Endometrial microvascular endothelial cells (primary cell): Measurements from ENCODE around the gene ZC3HAV1. TPM values are rescaled to one million over a fixed set of nuclear protein-coding genes. Genes with fewer than 3 reads are reported as not detected.
"Not testable (repeated sequence)": the region's sequence is repeated elsewhere in the genome, so short reads cannot be mapped to it uniquely, and the experiment has no call there.

ENCODE experiments used
- in situ Hi-C: cut with HindIII; loops from 2 replicates; pipeline ENCODE4 v1.10.0; 2017; ENCODE audit warnings: low sequenced_read_pairs, low pct_unique_long_range_greater_than_20kb; ENCODE audit errors: inconsistent ontology term
- total RNA-seq: library from RNA; depleted of rRNA; stranded (reverse); fragments of >200 nt; gene quantifications from one replicate; pipeline ENCODE4 v1.2.3, GENCODE V29; 2015; ENCODE audit errors: inconsistent ontology term

The ZC3HAV1 gene
- total RNA-seq, 1 donor from 2014 or later: 48.1 TPM

DNA sequence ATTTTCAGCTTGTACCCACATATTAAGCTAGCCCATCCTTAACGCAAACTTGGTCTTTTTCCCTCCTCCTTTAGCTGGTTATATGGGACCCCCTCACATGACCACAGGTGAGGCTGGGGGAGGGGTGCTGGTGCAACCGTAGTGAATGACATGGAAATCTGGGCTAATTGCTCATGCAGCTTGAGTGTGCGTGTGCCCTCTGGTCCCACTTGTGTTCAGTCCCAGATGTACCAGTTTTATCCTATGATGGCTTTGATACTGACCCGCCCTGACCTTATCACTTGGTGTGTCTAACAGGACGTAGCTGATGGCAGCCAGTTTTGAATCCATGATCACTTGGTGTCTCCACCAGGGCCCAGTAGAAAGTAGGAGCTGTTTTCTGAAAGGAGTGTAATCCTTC lies 5.1 kb upstream of the ZC3HAV1 start:
- in situ Hi-C loops: no loop called here

DNA sequence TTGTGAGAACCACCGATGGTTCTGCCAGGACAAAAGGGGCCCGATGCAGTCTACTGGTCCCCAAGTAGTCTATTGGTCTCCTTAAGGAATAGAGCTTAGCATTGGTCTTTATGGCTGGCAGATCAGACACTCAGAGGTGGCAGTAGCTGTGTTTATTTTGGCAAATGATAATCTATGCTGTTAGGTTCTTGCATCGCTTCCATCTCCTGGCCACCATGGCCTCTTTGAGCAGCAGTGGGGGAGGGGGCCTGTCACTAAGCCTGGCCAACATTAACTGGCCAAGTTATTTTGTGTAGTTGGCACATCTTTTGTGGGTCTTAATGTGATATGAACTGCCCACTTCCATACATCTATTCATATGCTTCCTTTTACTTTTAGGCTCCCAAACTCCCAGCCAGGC lies 4.5 kb upstream of the ZC3HAV1 start:
- in situ Hi-C loops: no loop called here

DNA sequence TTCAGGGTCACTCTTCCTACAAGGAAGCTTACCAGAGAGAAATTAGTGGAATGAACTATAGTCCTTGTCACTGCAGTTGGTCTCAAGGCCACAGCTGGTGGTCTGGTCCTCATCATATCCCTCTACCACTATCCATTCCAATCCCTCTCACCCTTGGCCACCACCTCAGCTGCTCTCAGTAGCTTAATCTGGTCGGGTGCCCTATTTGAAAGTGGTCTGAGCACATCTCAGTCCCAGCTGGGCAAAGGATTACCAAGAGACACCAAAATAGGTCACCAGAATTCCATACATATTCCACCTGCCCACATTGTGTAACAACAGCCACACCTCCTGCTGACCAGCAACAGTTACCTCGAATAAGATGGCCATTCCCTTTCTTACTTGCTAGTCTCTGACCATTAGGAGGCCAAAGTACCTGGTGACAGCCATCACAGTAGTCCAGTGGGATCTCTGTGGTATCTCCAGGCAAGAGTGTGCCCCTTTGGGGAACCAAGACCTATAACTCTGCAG lies 3.3 kb upstream of the ZC3HAV1 start:
- in situ Hi-C loops: no loop called here

DNA sequence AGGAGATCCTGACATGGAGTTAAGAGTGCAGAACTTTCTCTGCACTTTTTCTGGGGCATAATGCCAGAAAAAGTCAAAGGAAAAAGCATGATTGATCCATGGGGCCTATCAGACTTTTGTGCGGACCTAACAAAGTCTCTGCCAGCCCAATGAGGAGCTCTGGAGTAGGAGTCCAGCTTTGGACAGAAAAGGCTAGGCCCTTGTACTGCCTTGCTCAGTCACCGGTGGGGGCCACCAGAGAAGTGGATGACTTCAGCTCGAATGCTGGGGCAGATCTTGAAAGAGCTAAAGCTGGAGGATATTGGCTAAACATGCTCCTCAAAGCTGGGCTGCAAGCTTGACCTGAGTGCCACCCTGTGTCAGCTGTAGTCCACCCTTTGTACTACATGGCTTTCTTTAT lies 2.8 kb upstream of the ZC3HAV1 start:
- in situ Hi-C loops: no loop called here

DNA sequence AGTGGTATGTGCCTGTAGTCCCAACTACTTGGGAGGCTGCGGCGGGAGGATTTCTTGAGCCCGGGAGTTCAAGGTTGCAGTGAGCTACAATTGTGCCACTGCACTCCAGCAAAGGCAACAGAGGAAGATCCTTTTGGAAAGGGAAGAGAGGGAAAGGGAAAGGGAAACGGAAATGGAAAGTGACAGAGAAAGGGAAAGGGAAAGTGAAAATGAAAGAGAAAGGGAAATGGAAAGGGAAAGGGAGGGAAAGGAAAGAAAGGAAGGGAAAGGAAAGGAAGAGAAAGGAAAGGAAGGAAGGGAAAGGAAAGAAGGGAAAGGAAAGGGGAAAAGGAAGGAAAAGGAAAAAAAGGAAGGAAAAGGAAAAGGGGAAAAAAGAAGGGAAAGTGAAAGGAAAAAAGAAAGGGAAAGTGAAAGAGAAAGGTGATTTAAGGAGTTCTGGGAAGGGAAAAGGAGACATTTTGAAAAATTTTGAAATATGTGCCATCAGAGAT lies 2.3 kb upstream of the ZC3HAV1 start:
- in situ Hi-C loops: no loop called here

DNA sequence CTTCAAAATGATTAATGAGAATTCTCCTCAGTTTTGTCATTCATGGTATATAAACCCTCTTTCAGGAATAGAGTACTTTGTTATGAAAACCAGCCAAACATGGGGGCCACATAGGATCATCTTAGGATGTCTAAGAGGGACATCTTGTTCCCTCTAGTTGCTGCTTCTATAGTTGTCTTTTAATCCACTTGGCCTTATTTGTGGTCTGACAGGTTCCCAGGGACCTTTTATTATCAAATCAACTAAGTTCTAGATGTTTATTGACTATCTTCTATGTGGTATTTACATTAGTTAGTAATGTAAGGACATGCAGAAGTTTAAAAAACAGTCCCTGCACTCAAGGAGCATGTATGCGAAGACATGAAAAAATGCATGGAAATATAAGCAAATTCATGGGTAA lies 1.6 kb upstream of the ZC3HAV1 start:
- in situ Hi-C loops: no loop called here

DNA sequence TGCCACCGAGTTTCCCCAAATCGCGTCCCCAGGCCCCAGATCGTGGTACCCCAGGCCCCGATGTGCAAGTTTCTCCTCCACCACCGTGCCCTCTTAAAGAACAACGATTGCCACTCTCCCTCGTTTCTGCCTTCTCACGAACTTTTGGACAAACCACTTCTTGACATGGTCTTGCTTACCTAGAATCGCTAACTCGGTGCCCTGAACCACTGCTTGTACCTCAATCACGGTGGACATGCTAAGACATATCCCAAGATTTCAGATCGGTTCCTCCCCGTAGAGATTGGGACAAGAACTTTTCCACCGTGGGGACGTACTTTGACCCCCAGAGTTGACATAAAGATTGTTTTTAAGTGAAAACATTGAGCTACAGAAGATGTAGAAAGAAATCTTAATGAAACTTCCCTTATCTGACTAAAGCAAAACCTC lies 477 bp upstream of the ZC3HAV1 start:
- in situ Hi-C loops: no loop called here

DNA sequence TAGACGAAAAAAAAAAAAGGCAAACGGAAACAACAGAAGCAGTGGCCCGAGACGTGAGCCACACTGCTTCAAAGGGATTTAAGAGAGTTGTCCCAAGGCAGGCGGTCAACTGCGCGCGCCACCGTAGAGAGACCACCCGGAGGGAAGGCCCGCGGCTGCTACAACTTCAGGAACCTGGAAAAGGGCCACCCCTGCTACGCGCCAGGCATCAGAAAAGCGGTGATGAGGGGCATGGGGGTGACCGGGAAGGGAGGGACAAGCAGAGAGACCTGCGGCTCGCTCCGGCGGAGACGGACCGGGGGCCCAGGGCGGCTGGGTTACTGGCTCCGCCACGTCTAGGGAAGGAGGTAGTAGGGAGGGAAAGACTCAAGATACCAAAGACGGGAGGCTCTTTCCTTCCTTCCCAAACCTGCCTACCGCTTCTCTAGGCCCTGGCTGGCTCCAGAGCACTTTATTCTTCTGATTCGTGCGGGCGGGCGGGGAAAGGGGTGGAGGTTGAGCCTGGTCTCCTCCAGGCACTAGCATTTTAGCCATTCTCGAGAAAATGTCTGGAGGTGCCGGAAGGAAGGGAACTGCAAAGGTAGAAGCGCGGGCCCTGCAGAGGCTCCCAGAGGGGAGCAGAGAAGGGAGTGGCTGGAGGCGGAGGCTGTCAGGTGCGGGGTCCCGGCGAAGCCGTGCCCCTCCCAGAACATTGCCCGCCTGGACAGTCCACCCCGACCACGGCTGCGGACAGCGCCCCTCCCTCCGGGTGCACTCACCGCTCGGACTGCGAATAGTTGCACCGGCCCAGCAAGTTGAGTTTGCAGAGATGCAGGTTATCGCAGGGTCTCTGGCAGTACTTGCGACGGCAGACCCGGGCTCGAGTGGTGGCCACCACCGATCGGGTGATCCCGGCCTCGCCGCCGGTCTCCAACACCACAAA lies 993 bp downstream of the ZC3HAV1 start:
- in situ Hi-C loops: no loop called here

DNA sequence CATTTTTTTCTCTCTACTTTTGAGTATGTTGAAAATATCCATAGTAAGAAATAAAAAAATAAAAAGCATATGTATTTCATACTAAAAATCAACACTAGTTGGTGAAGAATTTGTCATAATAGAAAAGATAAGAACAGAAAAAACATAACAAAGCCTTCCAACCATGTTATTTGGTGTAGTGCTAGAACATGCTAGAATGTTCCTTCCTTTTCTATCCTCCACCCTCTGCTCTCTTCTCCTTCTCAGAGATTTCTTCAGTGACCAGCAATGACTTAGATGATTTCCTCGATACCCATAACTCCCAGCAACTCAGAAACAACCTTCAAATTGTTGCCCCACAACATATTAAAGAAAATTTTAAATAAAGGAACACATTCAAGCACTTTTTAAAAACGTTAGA lies 2.6 kb downstream of the ZC3HAV1 start:
- in situ Hi-C loops: no loop called here

DNA sequence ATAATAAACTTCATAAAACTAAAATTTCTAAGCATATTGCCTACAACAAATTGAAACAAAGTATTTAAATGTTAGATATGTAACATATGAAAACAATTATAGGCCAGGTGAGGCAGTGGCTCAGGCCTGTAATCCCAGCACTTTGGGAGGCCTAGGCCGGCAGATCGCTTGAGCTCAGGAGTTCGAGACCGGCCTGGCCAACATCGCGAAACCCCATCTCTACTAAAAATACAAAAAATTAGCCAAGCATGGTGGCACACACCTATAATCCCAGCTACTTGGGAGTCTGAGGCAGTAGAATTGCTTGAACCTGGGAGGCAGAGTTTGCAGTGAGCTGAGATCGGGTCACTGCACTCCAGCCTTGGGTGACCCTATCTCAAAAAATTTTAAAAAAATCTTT lies 3.3 kb downstream of the ZC3HAV1 start:
- in situ Hi-C loops: not testable (repeated sequence)

DNA sequence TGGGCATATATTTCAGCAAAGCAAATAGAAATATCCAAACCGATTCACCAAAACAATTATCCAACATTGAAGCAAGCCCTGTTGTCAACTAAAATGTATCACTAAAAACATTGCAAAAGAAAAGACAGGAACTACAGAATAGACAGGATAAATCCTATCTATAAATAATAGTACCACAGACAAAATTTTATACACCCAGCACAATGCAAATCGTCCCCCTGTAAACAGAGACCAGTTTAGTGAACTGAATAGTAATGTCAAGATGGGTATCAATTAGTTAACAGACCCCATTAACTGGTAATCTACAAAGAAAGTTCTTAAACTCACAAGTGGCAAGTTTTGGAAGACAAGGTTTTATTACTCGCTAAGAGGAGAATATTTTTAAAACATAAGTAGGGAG lies 4.0 kb downstream of the ZC3HAV1 start:
- in situ Hi-C loops: no loop called here

DNA sequence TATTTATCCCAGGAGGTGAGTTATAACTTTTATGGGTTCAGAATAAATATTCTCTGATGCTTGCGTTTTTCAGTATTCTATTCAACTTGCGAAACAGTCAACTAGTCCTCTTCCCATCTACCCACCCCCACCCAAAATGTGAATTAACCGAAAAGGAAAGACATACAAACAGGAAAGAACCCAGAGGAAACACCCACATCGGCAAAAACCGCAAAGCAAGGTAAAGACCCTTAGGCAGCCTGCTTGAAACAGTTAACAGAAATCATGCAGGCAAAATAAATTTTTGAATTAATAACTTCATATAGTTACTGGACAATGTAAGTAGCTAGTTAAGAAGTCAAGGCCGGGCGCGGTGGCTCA lies 5.4 kb downstream of the ZC3HAV1 start:
- in situ Hi-C loops: no loop called here

DNA sequence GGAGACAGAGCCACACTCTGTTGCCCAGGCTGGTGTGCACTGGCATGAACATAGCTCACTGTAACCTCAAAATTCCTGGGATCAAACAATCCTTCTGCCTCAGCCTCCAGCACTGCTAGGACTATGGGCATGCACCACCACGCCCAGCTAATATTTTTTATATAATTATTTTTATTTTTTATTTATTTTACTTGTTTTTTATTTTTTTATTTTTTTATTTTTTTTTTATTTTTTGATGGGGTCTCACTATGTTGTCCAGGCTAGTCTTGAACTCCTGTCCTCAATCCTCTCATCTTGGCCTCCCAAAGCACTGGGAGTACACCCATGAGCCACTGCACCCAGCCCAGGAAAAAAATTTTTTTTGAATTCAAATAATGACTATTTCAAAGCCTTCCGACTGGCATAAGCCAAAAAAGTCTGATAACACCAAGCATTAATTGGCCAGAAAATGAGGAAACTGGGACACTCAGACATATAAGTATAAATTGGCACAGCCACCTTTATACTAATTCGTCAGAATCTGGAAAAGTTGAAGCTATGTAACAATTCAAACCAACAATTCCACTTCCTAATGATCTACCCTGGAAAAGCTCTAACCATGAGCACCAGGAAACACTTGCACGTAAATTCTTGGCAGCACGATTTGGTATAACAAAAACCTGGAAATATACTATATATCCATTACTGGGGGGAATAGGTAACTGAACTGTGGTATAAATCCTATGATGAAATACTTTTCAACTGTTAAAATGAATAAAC lies 6.3 kb downstream of the ZC3HAV1 start:
- in situ Hi-C loops: no loop called here

DNA sequence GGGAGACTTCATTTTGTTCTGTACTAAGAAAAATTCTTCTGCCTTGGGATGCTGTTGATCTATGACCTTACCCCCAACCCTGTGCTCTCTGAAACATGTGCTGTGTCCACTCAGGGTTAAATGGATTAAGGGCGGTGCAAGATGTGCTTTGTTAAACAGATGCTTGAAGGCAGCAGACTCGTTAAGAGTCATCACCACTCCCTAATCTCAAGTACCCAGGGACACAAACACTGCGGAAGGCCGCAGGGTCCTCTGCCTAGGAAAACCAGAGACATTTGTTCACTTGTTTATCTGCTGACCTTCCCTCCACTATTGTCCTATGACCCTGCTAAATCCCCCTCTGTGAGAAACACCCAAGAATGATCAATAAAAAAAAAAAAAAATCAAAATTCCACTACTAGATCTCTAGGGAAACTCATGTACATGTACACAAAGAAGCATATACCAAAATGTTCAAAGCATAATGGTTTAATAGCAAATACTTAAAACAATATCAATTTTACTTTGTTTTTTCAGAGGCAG lies 7.8 kb downstream of the ZC3HAV1 start:
- in situ Hi-C loops: not testable (repeated sequence)

DNA sequence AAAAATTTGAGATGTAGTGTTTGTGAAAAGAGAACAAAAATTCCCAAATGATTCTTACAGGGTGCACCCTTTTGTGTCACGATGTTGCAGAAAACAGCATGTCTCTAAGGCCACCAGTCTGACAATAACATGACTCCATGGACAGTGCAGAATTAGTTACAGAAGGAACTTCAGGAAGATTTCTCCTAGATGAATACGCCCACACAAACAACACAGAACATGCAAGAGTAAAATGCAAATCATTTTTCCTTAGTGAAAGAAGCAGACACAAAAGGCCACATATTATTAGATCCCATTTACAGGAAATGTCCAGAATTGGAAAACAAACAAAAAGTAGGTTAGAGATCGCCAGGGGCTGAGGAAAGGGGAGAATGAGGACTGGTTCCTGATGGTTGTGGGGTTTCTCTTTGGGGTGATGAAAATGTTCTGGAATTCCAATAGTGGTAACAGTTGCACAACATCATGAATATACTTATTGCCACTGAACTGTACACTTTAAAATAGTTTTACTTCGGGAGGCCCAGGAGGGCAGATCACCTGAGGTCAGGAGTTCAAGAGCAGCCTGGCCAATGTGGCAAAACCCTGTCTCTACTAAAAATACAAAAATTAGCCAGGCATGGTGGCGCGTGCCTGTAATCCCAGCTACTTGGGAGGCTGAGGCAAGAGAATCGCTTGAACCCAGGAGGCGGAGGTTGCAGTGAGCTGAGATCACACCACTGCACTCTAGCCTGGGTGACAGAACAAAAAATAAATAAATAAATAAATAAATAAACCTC lies 10.2 kb downstream of the ZC3HAV1 start:
- in situ Hi-C loops: no loop called here

DNA sequence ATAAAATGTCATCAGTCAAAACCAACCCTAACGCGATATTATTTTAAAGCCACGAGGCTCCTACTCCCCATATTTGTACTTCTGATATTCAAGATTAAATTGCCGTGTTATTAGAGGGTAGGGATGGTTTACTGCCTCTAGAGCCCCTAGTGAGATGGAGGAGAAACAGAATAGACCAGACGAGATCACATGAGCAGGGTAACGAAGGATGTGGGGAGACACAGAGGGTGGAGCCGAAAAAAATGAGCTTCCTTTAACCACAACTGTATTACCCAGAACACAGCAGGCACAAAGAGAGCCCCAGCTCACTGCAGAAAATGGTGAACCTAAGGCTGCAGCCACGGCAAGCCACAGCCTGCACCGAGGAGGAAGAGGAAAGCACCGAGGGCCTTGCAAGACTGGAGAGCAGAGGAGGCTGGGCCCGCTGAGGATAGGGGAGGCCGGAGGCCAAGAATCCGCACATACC lies 14.3 kb downstream of the ZC3HAV1 start:
- in situ Hi-C loops: no loop called here

DNA sequence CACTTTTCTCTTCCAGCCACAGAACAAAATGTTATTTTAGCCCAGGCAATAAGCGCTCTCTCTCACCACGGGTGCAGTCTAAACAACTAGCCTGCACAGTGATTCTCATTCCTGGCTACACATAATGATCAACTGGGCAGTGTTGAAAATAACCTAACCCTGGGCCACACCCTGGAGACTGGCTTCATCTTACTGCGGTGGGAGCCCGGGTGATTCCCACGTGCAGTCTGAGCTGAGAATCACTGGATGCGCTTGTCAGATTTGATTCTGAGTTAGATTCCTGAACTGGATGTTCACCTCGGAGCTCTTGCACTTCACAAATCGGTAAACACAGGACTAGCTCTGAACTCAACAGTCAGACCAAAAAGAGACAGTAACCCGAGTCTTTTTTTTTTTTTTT lies 14.9 kb downstream of the ZC3HAV1 start:
- in situ Hi-C loops: no loop called here

DNA sequence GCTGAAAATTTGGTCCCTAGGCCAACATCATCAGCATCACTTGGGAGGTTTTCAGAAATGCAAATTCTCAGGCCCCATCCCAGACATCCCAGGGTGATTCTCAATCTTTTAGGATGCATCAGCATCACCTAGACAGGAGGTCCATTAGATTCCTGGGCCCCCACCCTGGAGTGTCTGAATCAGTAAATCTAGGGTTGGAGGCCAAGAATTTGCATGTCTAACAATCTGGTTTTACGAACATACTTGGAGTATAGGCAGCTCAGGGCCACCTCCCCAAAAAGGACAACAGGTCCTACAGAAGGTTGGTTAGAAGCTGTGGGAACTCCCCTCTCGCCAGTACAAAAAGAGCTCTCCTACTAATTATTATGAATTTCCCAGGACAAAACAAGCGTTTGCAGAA lies 15.5 kb downstream of the ZC3HAV1 start:
- in situ Hi-C loops: no loop called here

DNA sequence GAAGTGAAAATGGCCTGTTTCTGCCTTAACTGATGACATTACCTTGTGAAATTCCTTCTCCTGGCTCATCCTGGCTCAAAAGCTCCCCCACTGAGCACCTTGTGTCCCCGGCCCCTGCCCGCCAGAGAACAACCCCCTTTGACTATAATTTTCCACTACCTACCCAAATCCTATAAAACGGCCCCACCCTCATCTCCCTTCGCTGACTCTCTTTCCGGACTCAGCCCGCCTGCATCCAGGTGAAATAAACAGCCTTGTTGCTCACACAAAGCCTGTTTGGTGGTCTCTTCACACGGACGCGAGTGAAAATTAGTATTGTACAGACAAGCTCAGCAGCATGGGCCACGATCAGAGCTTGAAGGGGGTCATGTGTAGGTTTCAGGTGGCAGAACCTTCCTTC lies 16.0 kb downstream of the ZC3HAV1 start:
- in situ Hi-C loops: not testable (repeated sequence)
